GM20431 (cell line): ENCODE results near the gene NBPF6.
"Not testable (repeated sequence)": the region's sequence is repeated elsewhere in the genome, so short reads cannot be mapped to it uniquely, and the experiment has no call there.

Experiments used
- in situ Hi-C: fragments of 300-500 bp; cut with MseI, MboI; formaldehyde crosslinking; loops from one replicate; pipeline ENCODE4 v1.15.0; 2020; ENCODE audit warnings: low sequenced_read_pairs; ENCODE audit not compliant: unreplicated experiment

Gene NBPF6

DNA sequence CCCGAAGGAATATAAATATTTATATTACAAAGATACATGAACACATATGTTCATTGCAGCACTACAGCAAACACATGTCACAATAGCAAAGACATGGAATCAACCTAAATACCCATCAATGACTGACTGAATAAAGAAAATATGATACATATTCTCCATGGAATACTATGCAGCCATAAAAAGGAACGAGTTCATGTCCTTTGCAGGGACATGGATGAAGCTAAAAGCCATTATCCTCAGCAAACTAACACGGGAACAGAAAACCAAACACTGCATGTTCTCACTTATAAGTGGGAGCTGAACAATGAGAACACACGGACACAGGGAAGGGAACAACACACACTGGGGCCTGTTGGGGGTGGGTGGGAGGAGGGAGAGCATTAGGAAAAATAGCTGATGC lies 46.7 kb downstream of the NBPF6 start:
- in situ Hi-C loops, result not testable (repeated sequence)

DNA sequence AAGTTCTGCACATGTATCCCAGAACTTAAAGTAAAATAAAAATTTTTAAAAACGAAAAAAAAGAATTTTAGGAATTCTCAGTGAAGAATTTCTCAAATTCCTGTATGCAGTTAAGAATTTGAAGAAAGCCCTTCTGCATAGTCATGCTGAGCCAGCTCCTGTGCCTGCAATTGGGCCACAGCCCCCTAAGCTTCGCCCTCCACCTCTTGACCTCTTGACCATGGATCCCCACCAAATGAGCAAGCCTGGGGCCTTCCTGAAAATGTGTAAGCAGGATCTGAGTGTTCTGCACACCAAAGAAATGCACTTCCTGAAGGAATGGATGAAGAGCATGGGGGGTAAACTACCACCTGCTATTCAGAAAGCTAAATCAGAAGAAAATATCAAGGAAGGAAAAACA lies 52.0 kb downstream of the NBPF6 start:
- in situ Hi-C loops, result no loop called here

DNA sequence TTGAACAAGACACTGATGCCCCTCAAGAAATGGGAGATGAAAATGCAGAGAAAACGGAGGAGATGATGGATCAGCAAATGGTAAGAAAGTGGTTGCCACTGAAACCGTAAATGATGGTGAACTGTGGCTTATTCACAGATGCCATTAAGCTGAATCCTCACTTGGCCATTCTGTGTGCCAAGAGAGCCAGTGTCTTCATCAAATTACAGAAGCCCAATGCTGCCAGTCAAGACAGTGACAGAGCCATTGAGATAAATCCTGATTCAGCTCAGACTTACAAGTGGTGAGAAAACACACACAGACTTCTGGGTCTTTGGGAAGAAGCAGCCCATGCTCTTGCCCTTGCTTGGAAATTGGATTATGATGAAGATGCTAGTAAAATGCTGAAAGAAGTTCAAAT lies 52.5 kb downstream of the NBPF6 start:
- in situ Hi-C loops, result no loop called here

DNA sequence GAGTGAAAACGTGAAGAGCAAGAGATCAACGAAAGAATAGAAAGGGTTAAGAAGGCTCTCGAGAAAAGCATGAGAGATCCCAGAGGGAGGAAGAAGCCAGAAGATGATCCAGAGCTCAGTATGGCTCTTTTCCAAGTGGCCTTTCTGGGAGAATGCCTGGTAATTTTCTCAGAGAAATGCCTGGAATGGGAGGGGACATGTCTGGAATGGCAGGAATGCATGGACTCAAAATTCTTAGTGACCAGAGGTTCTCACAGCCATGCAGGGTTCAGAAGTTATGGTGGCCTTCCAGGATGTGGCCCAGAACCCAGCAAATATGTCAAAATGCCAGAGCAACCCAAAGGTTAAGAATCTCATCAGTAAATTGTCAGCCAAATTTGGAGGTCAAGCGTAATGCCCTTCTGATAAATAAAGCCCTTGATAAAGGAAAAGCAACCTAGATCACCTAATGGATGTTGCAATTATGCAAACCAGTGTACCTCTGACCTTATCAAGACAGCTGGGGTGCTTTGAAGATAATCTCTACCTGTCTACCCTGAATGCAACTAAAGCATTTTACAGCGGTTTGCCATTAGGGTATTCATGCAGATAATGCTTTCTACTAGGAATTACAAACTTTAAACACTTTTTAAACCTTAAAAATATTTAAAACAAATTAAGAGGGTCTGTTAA lies 53.1 kb downstream of the NBPF6 start:
- in situ Hi-C loops, result no loop called here

DNA sequence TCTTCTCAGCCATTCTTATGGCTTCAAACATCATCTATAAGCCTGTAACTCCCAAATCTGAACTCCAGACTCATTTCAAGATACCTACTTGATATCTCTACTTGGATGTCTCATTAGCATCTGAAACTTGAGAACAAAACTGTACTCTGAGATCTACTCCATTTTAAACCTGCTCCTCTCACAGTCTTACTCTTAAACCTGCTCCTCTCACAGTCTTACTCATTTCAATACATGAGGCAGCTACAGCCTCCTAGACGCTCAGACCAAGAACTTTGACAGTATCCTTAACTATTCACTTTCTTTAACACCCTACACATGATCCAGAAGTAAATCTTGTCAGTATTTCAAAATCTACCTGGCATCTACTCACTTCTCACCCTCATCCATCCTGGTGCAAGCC lies 54.3 kb downstream of the NBPF6 start:
- in situ Hi-C loops, result no loop called here

DNA sequence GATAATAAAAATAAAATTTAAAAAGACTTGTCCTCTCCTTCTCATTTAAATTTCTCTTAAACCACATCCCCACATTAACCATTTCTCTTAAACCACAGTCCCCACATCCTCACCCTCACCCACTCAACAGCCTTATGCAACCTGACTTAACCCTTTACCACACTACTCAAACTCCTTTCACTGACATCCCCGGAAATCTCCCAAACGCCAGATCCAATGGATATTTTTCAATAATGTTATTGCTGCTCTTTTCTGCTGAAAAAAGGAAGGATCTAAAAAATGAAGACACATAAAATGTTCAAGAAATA lies 55.6 kb downstream of the NBPF6 start:
- in situ Hi-C loops, result no loop called here

DNA sequence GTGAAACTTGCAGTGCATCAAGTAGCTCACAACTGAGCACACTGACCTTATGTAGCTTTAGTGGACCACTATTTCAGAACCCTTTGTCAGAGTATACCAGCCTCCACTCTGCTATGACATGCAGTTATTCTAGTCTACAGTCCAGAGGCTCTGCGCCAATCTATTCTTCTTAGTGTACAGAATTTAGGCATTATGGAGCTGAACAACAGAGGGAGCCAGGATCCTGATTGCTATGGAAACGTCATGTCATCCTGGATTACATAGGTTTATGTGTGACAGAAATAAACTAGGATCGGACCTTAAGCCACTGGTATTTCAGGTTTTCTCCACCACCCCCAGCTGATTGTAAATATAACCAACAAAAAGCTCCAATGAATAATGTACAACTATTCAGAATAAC lies 61.6 kb downstream of the NBPF6 start:
- in situ Hi-C loops, result no loop called here

DNA sequence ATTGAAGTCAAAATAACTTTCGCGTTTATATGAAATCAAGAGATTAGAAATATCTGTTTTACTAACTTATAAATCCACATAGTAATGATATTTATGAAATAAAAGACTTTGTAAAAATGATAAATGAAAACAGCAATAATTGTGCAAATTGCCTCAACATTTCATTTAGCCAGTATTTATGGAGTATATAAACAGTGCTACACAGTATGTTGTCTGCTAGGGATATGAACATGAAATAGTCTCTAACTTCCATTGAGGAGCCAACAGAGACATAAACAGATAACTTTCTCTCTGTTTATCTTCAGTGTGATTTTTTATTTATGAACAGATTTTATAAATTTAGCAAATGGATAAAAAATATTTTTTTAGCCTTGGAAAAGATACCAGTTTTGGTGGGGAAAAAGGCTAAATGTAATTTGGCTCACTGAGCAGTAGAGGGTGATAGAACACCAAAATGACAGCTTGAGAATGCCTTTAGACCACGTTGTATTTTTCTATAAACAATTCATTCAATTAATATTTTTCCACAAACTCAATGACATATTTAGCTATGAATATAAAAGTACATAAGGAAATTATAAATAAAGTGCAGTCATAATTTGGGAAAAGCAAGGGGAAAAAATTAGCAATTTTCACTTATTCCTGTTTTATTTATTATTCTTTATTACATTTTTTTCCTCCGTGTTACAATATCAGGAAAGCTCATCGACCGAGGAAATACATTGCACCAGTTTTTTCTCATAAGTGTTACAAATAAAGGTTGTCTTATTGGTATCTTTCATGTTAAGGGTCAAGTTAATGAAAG lies 62.3 kb downstream of the NBPF6 start:
- in situ Hi-C loops, result no loop called here

DNA sequence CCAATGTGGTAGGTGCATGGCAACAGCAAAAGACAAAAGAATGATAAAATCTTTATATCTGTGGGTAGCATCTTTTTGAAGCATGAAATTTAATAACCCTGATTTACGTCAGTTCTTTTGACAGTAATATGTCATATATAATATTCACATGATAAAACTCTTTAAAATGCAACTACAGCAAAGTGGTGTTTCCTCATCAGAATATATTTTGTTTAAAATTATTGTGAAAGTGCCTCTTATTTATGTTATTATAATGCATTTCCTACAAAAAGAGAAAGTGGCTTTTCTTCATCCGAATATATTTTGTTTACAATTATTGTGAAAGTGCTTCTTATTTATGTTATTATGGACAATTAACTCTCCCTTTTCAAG lies 62.9 kb downstream of the NBPF6 start:
- in situ Hi-C loops, result no loop called here

DNA sequence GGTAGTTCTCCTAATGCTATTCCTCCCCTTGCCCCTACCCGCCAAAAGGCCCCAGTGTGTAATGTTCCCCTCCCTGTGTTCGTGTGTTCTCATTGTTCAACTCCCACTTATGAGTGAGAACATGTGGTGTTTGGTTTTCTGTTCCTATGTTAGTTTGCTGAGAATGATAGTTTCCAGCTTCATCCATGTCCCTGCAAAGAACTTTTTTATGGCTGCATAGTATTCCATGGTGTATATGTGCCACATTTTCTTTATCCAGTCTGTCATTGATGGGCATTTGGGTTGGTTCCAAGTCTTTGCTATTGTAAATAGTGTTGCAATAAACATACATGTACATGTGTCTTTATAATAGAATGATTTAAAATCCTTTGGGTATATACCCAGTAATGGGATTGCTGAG lies 63.8 kb downstream of the NBPF6 start:
- in situ Hi-C loops, result not testable (repeated sequence)

DNA sequence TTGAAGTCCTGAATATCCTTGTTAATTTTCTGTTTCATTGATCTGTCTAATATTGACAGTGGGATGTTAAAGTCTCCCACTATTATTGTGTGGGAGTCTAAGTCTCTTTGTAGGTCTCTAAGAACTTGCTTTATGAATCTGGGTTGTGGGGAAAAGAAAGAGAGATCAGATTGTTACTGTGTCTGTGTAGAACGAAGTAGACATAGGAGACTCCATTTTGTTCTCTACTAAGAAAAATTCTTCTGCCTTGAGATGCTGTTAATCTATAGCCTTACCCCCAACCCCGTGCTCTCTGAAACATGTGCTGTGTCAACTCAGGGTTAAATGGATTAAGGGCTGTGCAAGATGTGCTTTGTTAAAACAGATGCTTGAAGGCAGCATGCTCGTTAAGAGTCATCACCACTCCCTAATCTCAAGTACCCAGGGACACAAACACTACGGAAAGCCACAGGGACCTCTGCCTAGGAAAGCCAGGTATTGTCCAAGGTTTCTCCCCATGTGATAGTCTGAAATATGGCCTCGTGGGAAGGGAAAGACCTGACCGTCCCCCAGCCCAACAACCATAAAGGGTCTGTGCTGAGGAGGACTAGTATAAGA lies 67.3 kb downstream of the NBPF6 start:
- in situ Hi-C loops, result loop anchor here (5.0 kb wide), 1 partner anchor 50 kb away; no protein-coding TSS in a partner anchor
